Measurements from ENCODE around the gene PATJ.
"Not testable (repeated sequence)": the region's sequence is repeated elsewhere in the genome, so short reads cannot be mapped to it uniquely, and the experiment has no call there.

Gene PATJ

DNA sequence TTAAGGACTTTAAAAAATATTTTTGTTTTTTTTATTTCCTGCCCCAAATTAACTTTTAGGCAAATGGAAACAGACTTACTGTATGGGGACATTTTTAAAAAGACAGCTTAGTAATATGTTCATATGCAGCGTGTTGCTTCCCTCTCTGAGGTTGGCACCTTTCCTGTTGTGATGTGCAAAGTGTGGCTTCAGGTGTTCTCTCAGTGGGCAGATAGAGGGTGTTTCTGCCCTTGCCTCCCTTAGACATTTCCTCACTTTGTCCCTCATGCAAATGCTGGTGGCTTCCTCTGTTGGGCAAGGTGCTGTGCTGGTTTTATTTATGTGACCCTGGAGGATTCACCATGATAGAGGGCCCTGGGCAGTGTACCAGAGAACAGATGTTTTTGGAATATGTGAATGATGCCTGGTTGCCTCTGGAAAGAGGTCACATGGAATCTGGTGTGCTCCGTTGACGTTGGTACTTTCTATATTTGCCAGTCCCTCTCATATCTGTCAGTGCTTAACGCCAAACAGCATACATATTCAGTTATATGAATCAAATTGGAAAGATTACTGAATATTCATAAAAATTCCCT is 123.5 kb downstream of the PATJ start:
- TF ChIP-seq, protein P1, sequence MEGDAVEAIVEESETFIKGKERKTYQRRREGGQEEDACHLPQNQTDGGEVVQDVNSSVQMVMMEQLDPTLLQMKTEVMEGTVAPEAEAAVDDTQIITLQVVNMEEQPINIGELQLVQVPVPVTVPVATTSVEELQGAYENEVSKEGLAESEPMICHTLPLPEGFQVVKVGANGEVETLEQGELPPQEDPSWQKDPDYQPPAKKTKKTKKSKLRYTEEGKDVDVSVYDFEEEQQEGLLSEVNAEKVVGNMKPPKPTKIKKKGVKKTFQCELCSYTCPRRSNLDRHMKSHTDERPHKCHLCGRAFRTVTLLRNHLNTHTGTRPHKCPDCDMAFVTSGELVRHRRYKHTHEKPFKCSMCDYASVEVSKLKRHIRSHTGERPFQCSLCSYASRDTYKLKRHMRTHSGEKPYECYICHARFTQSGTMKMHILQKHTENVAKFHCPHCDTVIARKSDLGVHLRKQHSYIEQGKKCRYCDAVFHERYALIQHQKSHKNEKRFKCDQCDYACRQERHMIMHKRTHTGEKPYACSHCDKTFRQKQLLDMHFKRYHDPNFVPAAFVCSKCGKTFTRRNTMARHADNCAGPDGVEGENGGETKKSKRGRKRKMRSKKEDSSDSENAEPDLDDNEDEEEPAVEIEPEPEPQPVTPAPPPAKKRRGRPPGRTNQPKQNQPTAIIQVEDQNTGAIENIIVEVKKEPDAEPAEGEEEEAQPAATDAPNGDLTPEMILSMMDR (conservative IDR thresholded peaks at IDR 0.05; ENCODE audit: low read length), result no peak
- DNase-seq (ENCODE audit: low read depth), result no peak
- no peak overlapping the region for H3K4me3 ChIP-seq (ENCODE audit: low read length)

DNA sequence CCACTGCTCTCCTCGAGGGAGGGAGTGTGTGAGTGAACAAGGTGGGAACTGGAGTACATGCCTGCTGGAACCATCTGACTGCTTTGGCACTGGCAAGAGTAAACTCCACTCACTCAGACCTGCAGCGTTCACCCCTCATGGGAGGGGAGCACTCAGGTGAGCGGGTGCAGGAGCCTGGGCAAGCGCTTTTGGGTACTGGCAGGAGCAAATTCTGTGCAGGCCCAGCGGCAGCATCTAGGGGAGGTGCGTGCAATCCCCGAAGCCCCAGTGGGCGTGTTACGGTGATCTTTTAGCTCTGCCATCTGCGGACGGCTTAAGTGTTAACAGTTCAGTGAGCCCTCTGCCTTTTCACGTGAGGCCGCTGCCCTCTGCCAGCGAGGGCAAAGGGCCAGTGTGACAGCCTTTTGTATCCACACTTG is 127.4 kb downstream of the PATJ start:
- DNase-seq (ENCODE audit: low read depth), result no peak
- no peak overlapping the region for H3K4me3 ChIP-seq (ENCODE audit: low read length)
- TF ChIP-seq, protein P1 (conservative IDR thresholded peaks at IDR 0.05; ENCODE audit: low read length), result no peak

DNA sequence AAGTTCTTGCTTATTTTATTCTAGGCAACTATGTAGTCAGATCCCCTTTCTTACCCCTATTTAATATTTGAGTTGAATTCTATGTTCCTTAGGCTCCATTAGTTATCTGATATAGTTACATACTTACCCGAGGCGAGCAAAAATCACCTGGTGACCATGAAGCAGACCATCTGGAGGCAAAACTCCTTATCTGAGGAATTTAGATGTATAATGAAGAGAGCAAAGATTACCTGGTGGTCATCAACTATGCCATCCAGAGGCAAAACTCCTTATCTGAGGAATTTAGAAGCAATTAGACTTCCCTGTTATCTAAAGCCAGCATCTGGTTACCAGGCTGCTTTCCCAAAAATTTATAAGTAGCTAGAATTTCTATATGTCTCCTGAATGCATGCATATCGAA is 129.9 kb downstream of the PATJ start:
- no peak for DNase-seq (ENCODE audit: low read depth)
- TF ChIP-seq, protein P1 (conservative IDR thresholded peaks at IDR 0.05; ENCODE audit: low read length), result no peak
- H3K4me3 ChIP-seq (ENCODE audit: low read length), result no peak overlapping the region

DNA sequence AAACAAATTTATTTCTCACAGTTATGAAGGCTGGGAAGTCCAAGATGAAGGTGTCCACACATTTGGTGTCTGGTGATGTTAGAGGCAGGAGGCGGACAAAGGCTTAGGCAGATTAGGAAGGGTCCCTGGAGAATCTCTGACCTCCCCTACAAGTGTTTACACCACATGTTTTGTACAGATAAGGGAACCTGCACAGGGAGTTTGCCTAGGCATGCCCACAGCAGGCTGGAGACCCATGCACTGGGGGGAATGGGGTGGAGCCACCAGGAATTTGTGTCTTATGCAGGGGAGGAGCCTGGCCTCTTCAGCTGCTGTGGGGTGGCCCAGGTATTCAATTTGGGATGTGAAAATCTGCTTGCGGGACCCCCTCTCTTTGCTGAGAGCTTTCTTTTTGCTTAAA is 131.3 kb downstream of the PATJ start:
- H3K4me3 ChIP-seq (ENCODE audit: low read length), result no peak overlapping the region
- TF ChIP-seq, protein P1 (conservative IDR thresholded peaks at IDR 0.05; ENCODE audit: low read length), result no peak
- no peak for DNase-seq (ENCODE audit: low read depth)

DNA sequence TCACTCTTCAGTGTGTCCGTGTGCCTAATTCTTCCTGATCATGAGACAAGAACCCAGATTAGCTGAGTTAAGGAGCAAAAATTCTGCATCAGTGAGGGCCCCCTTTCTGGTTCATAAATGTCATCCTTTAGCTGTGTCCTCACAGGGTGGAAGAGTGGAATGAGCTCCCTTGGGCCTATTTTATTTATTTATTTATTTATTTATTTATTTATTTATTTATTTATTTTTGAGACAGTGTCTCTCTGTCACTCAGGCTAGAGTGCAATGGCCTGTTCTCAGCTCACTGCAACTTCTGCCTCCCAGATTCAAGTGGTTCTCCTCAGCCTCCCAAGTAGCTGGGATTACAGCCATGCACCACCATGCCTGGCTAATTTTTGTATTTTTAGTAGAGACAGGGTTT is 131.7 kb downstream of the PATJ start:
- TF ChIP-seq, protein P1 (conservative IDR thresholded peaks at IDR 0.05; ENCODE audit: low read length), result no peak
- no peak for DNase-seq (ENCODE audit: low read depth)

DNA sequence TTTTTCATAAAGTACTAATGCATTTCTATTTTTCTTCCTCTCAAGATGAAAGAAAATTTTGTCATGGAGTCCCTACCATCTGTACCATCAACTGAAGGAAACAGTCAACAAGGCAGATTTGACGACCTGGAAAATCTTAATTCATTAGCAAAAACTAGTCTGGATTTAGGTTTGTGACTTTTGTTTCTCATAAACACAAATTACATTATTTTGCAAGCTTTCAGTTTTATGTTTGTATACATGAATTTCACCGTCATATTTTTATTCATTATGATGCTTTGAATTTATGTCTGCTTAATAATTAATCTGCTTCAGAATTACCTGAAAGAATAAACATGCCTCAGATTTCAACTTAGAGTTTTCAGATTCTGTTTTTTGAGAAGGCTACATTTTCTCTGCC is 132.9 kb downstream of the PATJ start:
- DNase-seq (ENCODE audit: low read depth), result no peak
- no peak overlapping the region for H3K4me3 ChIP-seq (ENCODE audit: low read length)
- TF ChIP-seq, protein P1 (conservative IDR thresholded peaks at IDR 0.05; ENCODE audit: low read length), result no peak

More for the DNA sequence above, 131.7 kb downstream of the PATJ start:
- no peak overlapping the region for H3K4me3 ChIP-seq (ENCODE audit: low read length)

DNA sequence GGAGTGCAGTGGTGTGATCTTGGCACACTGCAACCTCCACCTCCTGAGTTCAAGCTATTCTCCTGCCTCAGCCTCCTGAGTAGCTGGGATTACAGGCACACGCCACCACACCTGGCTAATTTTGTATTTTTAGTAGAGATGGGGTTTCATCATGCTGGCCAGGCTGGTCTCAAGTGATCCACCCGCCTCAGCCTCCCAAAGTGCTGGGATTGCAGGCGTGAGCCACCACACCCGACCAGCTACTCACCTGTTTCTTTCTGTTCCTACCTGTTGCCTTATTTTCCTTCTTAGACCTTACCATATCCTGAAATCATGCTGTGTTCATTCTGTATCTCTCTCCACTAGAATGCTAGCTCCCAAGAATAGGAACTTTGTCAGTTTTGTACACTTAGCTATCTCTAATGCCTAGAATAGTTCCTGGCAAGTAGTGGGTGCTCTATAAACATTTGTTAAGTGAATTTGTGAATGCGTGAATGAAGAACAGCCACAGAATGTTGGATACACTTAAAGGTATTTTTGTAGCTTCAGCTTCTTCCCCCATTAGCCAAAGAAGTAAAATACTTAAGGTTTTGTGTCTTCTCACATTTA is 137.7 kb downstream of the PATJ start:
- not testable (repeated sequence) for DNase-seq (ENCODE audit: low read depth); H3K4me3 ChIP-seq (ENCODE audit: low read length)
